ENCODE data around the gene PTPRD. TPM values are rescaled to one million over a fixed set of nuclear protein-coding genes. Genes with fewer than 3 reads are reported as not detected.

PTPRD gene
- total RNA-seq, 1 experiment from 2014 or later, result 70.1 TPM

GRCh38 chr9:8659108-8659507 lies 1953.7 kb downstream of the PTPRD start:
- Histone ChIP-seq H3K4me1 (no peaks in the 10 kb centered on the region), H3K36me3 (ENCODE audit: control insufficient read depth, insufficient read depth, low read length) (no peaks in the 10 kb centered on the region), H3K9me3 (no peaks in the 10 kb centered on the region), H3K27me3 (replicated peaks; ENCODE audit: control insufficient read depth, insufficient read depth, low read length) (no peaks in the 10 kb centered on the region), H3K4me3 (ENCODE audit: low read depth, low read length) (no peak overlapping the region)
- Mint-ChIP-seq H3K4me1 (ENCODE audit: low read depth, unreplicated experiment) (peaks cover 4% of the 10 kb centered on the region), H3K27me3 (ENCODE audit: insufficient read depth, unreplicated experiment) (no peaks in the 10 kb centered on the region), H3K4me3 (ENCODE audit: unreplicated experiment) (no peak overlapping the region), H3K9me3 (ENCODE audit: unreplicated experiment) (no peaks in the 10 kb centered on the region), H3K27ac (ENCODE audit: unreplicated experiment) (no peak overlapping the region), H3K36me3 (ENCODE audit: insufficient read depth, unreplicated experiment) (no peaks in the 10 kb centered on the region)
- intact Hi-C loops (cut with micrococcal nuclease; ENCODE audit: unreplicated experiment), result no loop called here
- DNase-seq, result no peak
- ChIA-PET CTCF (no interaction called here), POLR2A (no interaction called here)
- no peak for TF ChIP-seq CTCF (IDR thresholded peaks at IDR 0.05; ENCODE audit: insufficient read depth in 1 of 2, low read depth in 1 of 2, low read length in 1 of 2, severe bottlenecking in 1 of 2, unreplicated experiment in 1 of 2)
- BruUV-seq (replicated peaks), result no TSS peak

- Histone ChIP-seq H3K4me1 (no peaks in the 10 kb centered on the region), H3K27me3 (replicated peaks; ENCODE audit: control insufficient read depth, insufficient read depth, low read length) (no peaks in the 10 kb centered on the region), H3K9me3 (no peaks in the 10 kb centered on the region), H3K4me3 (ENCODE audit: low read depth, low read length) (no peak overlapping the region), H3K36me3 (ENCODE audit: control insufficient read depth, insufficient read depth, low read length) (no peaks in the 10 kb centered on the region)
- ChIA-PET CTCF (no interaction called here), POLR2A (no interaction called here)
- Mint-ChIP-seq H3K9me3 (ENCODE audit: unreplicated experiment) (no peaks in the 10 kb centered on the region), H3K4me1 (ENCODE audit: low read depth, unreplicated experiment) (peaks cover 7% of the 10 kb centered on the region), H3K27me3 (ENCODE audit: insufficient read depth, unreplicated experiment) (no peaks in the 10 kb centered on the region), H3K27ac (ENCODE audit: unreplicated experiment) (no peak overlapping the region), H3K4me3 (ENCODE audit: unreplicated experiment) (no peak overlapping the region), H3K36me3 (ENCODE audit: insufficient read depth, unreplicated experiment) (no peaks in the 10 kb centered on the region)
- TF ChIP-seq CTCF (IDR thresholded peaks at IDR 0.05; ENCODE audit: insufficient read depth in 1 of 2, low read depth in 1 of 2, low read length in 1 of 2, severe bottlenecking in 1 of 2, unreplicated experiment in 1 of 2), result no peak
- DNase-seq, result no peak
- intact Hi-C loops (cut with micrococcal nuclease; ENCODE audit: unreplicated experiment), result no loop called here
- BruUV-seq (replicated peaks), result no TSS peak
Observed at GRCh38 chr9:8655071-8655470, 1957.7 kb downstream of the PTPRD start.

- no TSS peak for BruUV-seq (replicated peaks)
- POLR2A ChIA-PET, result no interaction called here
Observed at GRCh38 chr9:8653855-8654254, 1958.9 kb downstream of the PTPRD start.

More at GRCh38 chr9:8653855-8654254, 1958.9 kb downstream of the PTPRD start:
- Mint-ChIP-seq H3K4me3 (ENCODE audit: unreplicated experiment) (no peak overlapping the region), H3K9me3 (ENCODE audit: unreplicated experiment) (no peaks in the 10 kb centered on the region), H3K36me3 (ENCODE audit: insufficient read depth, unreplicated experiment) (no peaks in the 10 kb centered on the region), H3K27ac (ENCODE audit: unreplicated experiment) (no peak overlapping the region), H3K4me1 (ENCODE audit: low read depth, unreplicated experiment) (peaks cover 7% of the 10 kb centered on the region), H3K27me3 (ENCODE audit: insufficient read depth, unreplicated experiment) (no peaks in the 10 kb centered on the region)
- CTCF ChIA-PET, result no interaction called here
- H3K36me3 ChIP-seq (ENCODE audit: control insufficient read depth, insufficient read depth, low read length), result no peaks in the 10 kb centered on the region
- no peaks in the 10 kb centered on the region for H3K9me3 ChIP-seq
- intact Hi-C loops (cut with micrococcal nuclease; ENCODE audit: unreplicated experiment), result no loop called here
- H3K27me3 ChIP-seq (replicated peaks; ENCODE audit: control insufficient read depth, insufficient read depth, low read length), result no peaks in the 10 kb centered on the region
- TF ChIP-seq CTCF (IDR thresholded peaks at IDR 0.05; ENCODE audit: insufficient read depth in 1 of 2, low read depth in 1 of 2, low read length in 1 of 2, severe bottlenecking in 1 of 2, unreplicated experiment in 1 of 2), result no peak
- DNase-seq, result no peak
- no peak overlapping the region for H3K4me3 ChIP-seq (ENCODE audit: low read depth, low read length)
- no peaks in the 10 kb centered on the region for H3K4me1 ChIP-seq
